CD4-positive, alpha-beta T cell (primary cell): ENCODE measurements around the gene YPEL2. TPM values are rescaled to one million over a fixed set of nuclear protein-coding genes. Genes with fewer than 3 reads are reported as not detected.
A peak's percentile ranks its signal among the peaks of the same experiment; 100 is the strongest.

Experiments used
- ATAC-seq: fragments of 200-7000 bp; cut with Tn5 transposase; one replicate; pipeline ENCODE4 v1.10.0; 2022; ENCODE audit warnings: mild to moderate bottlenecking; ENCODE audit not compliant: poor library complexity
- CTCF ChIA-PET: fragments of 350-600 bp; sonication (Branson Sonifier 250); formaldehyde crosslinking; loops from one replicate; lab custom pipeline; 2021; ENCODE audit warnings: antibody characterized with exemption, inconsistent platforms; lab: Charles Lee
- POLR2A ChIA-PET: fragments of 350-600 bp; sonication (Branson Sonifier 250); formaldehyde crosslinking; loops from one replicate; lab custom pipeline; 2021; ENCODE audit warnings: antibody characterized with exemption, inconsistent platforms; lab: Charles Lee
- DNase-seq, 14 experiments: peaks; one replicate each; pipeline ENCODE4 v3.0.0-alpha.2; 2013 to 2020; ENCODE audit warnings: mixed read lengths in 2 of 14
- H3K27ac ChIP-seq, 2 donors: one replicate each; pipeline versions ENCODE4 v1.5.1 to v1.7.0; 2013; ENCODE audit warnings: low read length in 2 of 2, low read depth in 1 of 2, mild to moderate bottlenecking in 1 of 2
- H3K27me3 ChIP-seq, 2 experiments: 1 replicate in 1 of 2; 2 replicates in 1 of 2; pipeline versions ENCODE4 v1.6.1 to v1.7.0; 2013; ENCODE audit warnings: low read length in 2 of 2, control low read depth in 1 of 2, mild to moderate bottlenecking in 1 of 2, moderate library complexity in 1 of 2; ENCODE audit not compliant: insufficient read depth in 2 of 2, control insufficient read depth in 1 of 2
- H3K36me3 ChIP-seq: one replicate; pipeline ENCODE4 v1.6.1; 2013; ENCODE audit warnings: low read length, control low read depth; ENCODE audit not compliant: insufficient read depth
- H3K4me1 ChIP-seq: one replicate; pipeline ENCODE4 v1.6.1; 2013; ENCODE audit warnings: low read length, control low read depth; ENCODE audit not compliant: insufficient read depth
- H3K4me3 ChIP-seq: one replicate; pipeline ENCODE4 v1.5.1; 2013; ENCODE audit warnings: mild to moderate bottlenecking, low read length, moderate library complexity
- H3K9me3 ChIP-seq, 2 experiments: 1 replicate in 1 of 2; 2 replicates in 1 of 2; pipeline versions ENCODE4 v1.6.1 to v1.7.0; 2013; ENCODE audit warnings: low read length in 2 of 2, mild to moderate bottlenecking in 2 of 2, control low read depth in 1 of 2, moderate library complexity in 1 of 2; ENCODE audit not compliant: control insufficient read depth in 1 of 2, insufficient read depth in 1 of 2
- H3K27ac Mint-ChIP-seq: one replicate; pipeline ENCODE4 v1.8.0; 2020; ENCODE audit warnings: mixed read lengths
- H3K27me3 Mint-ChIP-seq: one replicate; pipeline ENCODE4 v1.8.0; 2021; ENCODE audit warnings: mixed read lengths
- H3K36me3 Mint-ChIP-seq: one replicate; pipeline ENCODE4 v1.8.0; 2021; ENCODE audit warnings: low read depth, mixed read lengths
- H3K4me1 Mint-ChIP-seq: one replicate; pipeline ENCODE4 v1.8.0; 2021; ENCODE audit warnings: low read depth, mixed read lengths
- H3K4me3 Mint-ChIP-seq: one replicate; pipeline ENCODE4 v1.8.0; 2020; ENCODE audit warnings: mild to moderate bottlenecking, mixed read lengths
- H3K9me3 Mint-ChIP-seq: one replicate; pipeline ENCODE4 v1.8.0; 2020; ENCODE audit warnings: mixed read lengths
- CTCF ChIP-seq: fragments of 200-600 bp; IDR thresholded peaks from one replicate; pipeline ENCODE4 v1.8.0; 2022; ENCODE audit warnings: antibody characterized with exemption, mild to moderate bottlenecking
- intact Hi-C, 2 experiments: fragments of 100-400 bp; cut with DNase I in 1 of 2; cut with micrococcal nuclease in 1 of 2; formaldehyde crosslinking; loops; one replicate each; pipeline versions ENCODE4 v1.15.1 to v1.9.0; 2023 to 2025; cut with DNase I, micrococcal nuclease
- total RNA-seq, 174 experiments: library from RNA in 2 of 174; stranded (reverse) in 2 of 174; gene quantifications; one replicate each; pipeline ENCODE4 v1.2.3 and lab custom pipeline; 2021 to 2026

The YPEL2 gene
- total RNA-seq, 2 experiments from 2014 or later: 69.1 to 71.6 TPM

- Mint-ChIP-seq H3K4me3 (no peak overlapping the region), H3K27ac (peak overlapping the region; percentile 35), H3K27me3 (no peaks in the 10 kb centered on the region), H3K36me3 (peaks cover 59% of the 10 kb centered on the region), H3K9me3 (peaks cover 4% of the 10 kb centered on the region), H3K4me1 (peaks cover 82% of the 10 kb centered on the region)
- DNase-seq: peak in 1 of 14 experiments; percentile 29
- no peaks in the 10 kb centered on the region for H3K27me3 ChIP-seq
- peak overlapping the region in 1 of 2 donors; percentile 3 for H3K27ac ChIP-seq
- peaks cover 0 to 5% of the 10 kb centered on the region in 2 experiments for H3K9me3 ChIP-seq
- no peak overlapping the region for H3K4me3 ChIP-seq
- POLR2A ChIA-PET: interaction anchor here (1.1 kb wide), 1 partner anchor 28 kb away, joined by 3 read pairs; no protein-coding TSS in a partner anchor
- CTCF ChIA-PET: interaction anchor here (1.0 kb wide), 1 partner anchor 22 kb away, joined by 3 read pairs; no protein-coding TSS in a partner anchor
- peaks cover 15% of the 10 kb centered on the region for H3K36me3 ChIP-seq
- H3K4me1 ChIP-seq: peaks cover 57% of the 10 kb centered on the region
- no peak for TF ChIP-seq CTCF
- intact Hi-C loops: no loop called here
- no peak for ATAC-seq
These were observed 26.5 kb downstream of the YPEL2 start for GRCh38 chr17:59357929-59358328.

- Histone ChIP-seq H3K4me3 (no peak overlapping the region), H3K36me3 (peaks cover 3% of the 10 kb centered on the region)
These were observed 29.9 kb downstream of the YPEL2 start for GRCh38 chr17:59361386-59361785.

More at GRCh38 chr17:59361386-59361785, 29.9 kb downstream of the YPEL2 start:
- Mint-ChIP-seq H3K9me3 (peaks cover 4% of the 10 kb centered on the region), H3K4me3 (peak overlapping the region; percentile 69), H3K27me3 (no peaks in the 10 kb centered on the region), H3K27ac (peak overlapping the region; percentile 89), H3K4me1 (peaks cover 88% of the 10 kb centered on the region), H3K36me3 (peaks cover 26% of the 10 kb centered on the region)
- Histone ChIP-seq H3K27ac (peak overlapping the region; percentile 64 to 65), H3K9me3 (peaks cover 0 to 5% of the 10 kb centered on the region in 2 experiments), H3K4me1 (peaks cover 78% of the 10 kb centered on the region), H3K27me3 (no peaks in the 10 kb centered on the region)
- ChIA-PET POLR2A (interaction anchor here (1.1 to 2.4 kb wide), 6 partner anchors 18 to 204 kb away, joined by 3 to 43 read pairs (median 8); partner anchors contain the start of genes DHX40 and YPEL2), CTCF (no interaction called here)
- TF ChIP-seq CTCF: no peak
- ATAC-seq: no peak
- intact Hi-C loops: loop anchor here in 1 of 2 experiments (10.0 kb wide), 1 partner anchor 83 kb away; no protein-coding TSS in a partner anchor
- DNase-seq: peak in 3 of 14 experiments; percentile 29 to 30 (median 30)
